NCI-H128 (cell line): ENCODE measurements around the gene HTR4.
"Not testable (repeated sequence)": the region's sequence is repeated elsewhere in the genome, so short reads cannot be mapped to it uniquely, and the experiment has no call there.

ENCODE experiments used
- DNase-seq: peaks from one replicate; lab custom pipeline; 2025; ENCODE audit not compliant: unreplicated experiment; lab: John Stamatoyannopoulos, UW

HTR4 gene

GRCh38 chr5:148540647-148541046 lies 113.7 kb downstream of the HTR4 start:
- no peak for DNase-seq

GRCh38 chr5:148539851-148540250 lies 114.5 kb downstream of the HTR4 start:
- DNase-seq = no peak

- DNase-seq = no peak
Measured at GRCh38 chr5:148535190-148535589, 119.1 kb downstream of the HTR4 start.

GRCh38 chr5:148532969-148533670 lies 121.2 kb downstream of the HTR4 start:
- DNase-seq = no peak

GRCh38 chr5:148529450-148529849 lies 124.9 kb downstream of the HTR4 start:
- DNase-seq = not testable (repeated sequence)

GRCh38 chr5:148524721-148525120 lies 129.6 kb downstream of the HTR4 start:
- no peak for DNase-seq

- DNase-seq = no peak
Measured at GRCh38 chr5:148523139-148523538, 131.2 kb downstream of the HTR4 start.

- no peak for DNase-seq
Measured at GRCh38 chr5:148515460-148515859, 138.9 kb downstream of the HTR4 start.

GRCh38 chr5:148514344-148514743 lies 140.0 kb downstream of the HTR4 start:
- no peak for DNase-seq

GRCh38 chr5:148512498-148512897 lies 141.8 kb downstream of the HTR4 start:
- DNase-seq = no peak

- no peak for DNase-seq
Measured at GRCh38 chr5:148511810-148512347, 142.4 kb downstream of the HTR4 start.

- no peak for DNase-seq
Measured at GRCh38 chr5:148509893-148510292, 144.4 kb downstream of the HTR4 start.

GRCh38 chr5:148507648-148508047 lies 146.7 kb downstream of the HTR4 start:
- DNase-seq = no peak

- DNase-seq = no peak
Measured at GRCh38 chr5:148499452-148499851, 154.9 kb downstream of the HTR4 start.

- no peak for DNase-seq
Measured at GRCh38 chr5:148497757-148498156, 156.6 kb downstream of the HTR4 start.

GRCh38 chr5:148492351-148492750 lies 162.0 kb downstream of the HTR4 start:
- no peak for DNase-seq

GRCh38 chr5:148491793-148492184 lies 162.5 kb downstream of the HTR4 start:
- no peak for DNase-seq

GRCh38 chr5:148491015-148491792 lies 163.1 kb downstream of the HTR4 start:
- DNase-seq = no peak

GRCh38 chr5:148488757-148489156 lies 165.6 kb downstream of the HTR4 start:
- no peak for DNase-seq

GRCh38 chr5:148486456-148486855 lies 167.9 kb downstream of the HTR4 start:
- DNase-seq = no peak

- DNase-seq = no peak
Measured at GRCh38 chr5:148484651-148485050, 169.7 kb downstream of the HTR4 start.

- no peak for DNase-seq
Measured at GRCh38 chr5:148483750-148484149, 170.6 kb downstream of the HTR4 start.
